GM12892 (cell line): Measurements from ENCODE around the gene SCN9A.

Experiments used
- POLR2A ChIP-seq: IDR thresholded peaks from 2 replicates; pipeline ENCODE4 v1.6.1; 2011; ENCODE audit warnings: low read depth, low read length, control low read depth
- TAF1 ChIP-seq: IDR thresholded peaks from 2 replicates; pipeline ENCODE4 v1.6.1; 2011; ENCODE audit warnings: low read depth, mild to moderate bottlenecking, control low read depth, low read length, borderline replicate concordance

DNA sequence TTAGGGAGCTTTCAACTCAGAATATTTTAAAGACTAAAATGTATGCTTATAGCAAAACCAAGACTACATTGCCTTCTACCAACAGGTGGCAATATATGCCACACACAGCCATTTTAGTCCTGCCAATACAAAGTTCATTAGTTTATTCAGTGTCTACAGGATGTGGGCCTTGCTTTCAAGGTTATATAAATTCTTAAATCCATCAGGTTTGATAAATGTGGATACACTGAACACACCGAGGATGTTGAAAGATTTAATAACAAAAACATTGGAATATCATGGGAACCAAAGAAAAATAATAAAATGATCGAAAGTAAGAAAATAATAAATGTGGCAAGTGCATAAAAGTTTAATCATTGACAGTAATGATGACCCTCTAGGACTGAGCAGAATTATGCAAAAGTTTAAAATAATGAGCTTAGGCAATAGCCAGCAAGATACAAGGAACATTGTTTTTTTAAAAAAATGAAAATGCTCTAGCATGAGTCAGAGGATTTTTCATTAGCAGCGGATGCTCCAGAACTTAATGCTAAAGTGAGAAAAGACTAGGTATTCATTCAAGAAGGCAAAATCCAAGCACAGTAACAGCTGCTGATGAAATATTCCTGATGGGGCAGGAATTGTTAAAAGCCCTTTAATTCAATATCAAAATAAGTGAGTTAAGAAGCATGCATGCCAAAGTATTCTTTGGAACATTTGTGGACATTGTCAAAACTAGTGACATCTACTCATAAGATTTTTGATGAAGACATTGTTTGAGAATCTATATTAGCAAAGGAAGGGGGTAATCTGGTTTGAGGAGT is 14.2 kb downstream of the SCN9A start:
- no peak for TF ChIP-seq POLR2A
- no peak for TF ChIP-seq TAF1
